GM18526 (cell line): Measurements from ENCODE around the gene SRGN.

ENCODE experiments used
- POLR2A ChIP-seq: IDR thresholded peaks from 3 replicates; pipeline ENCODE4 v1.6.1; 2011; ENCODE audit not compliant: insufficient read length; ENCODE audit errors: extremely low read depth

Gene SRGN

GRCh38 chr10:69145329-69145728 is 57.4 kb downstream of the SRGN start:
- TF ChIP-seq POLR2A: no peak

- TF ChIP-seq POLR2A: no peak
Measured at GRCh38 chr10:69145864-69146263, 58.0 kb downstream of the SRGN start.

GRCh38 chr10:69146759-69147158 is 58.9 kb downstream of the SRGN start:
- no peak for TF ChIP-seq POLR2A

GRCh38 chr10:69151984-69152383 is 64.1 kb downstream of the SRGN start:
- TF ChIP-seq POLR2A: no peak

DNA sequence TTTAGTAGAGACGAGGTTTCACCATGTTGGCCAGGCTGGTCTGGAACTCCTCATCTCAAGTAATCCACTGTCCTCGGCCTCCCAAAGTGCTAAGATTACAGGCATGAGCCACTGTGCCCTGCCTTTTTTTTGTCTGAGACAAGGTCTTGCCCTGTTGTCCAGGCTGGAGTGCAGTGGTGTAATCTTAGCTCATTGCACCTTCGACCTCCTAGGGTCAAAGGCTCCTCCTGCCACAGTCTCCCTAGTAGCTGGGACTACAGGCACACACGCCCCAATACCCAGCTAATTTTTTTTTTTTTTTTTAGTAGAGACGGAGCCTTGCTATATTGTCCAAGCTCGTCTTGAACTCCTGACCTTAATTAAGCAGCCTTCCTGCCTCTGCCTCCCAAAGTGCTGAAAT is 65.3 kb downstream of the SRGN start:
- no peak for TF ChIP-seq POLR2A
